ENCODE measurements around the gene SCAMP1.
"Not testable (repeated sequence)": the region's sequence is repeated elsewhere in the genome, so short reads cannot be mapped to it uniquely, and the experiment has no call there.

Gene SCAMP1, protein sequence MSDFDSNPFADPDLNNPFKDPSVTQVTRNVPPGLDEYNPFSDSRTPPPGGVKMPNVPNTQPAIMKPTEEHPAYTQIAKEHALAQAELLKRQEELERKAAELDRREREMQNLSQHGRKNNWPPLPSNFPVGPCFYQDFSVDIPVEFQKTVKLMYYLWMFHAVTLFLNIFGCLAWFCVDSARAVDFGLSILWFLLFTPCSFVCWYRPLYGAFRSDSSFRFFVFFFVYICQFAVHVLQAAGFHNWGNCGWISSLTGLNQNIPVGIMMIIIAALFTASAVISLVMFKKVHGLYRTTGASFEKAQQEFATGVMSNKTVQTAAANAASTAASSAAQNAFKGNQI

GRCh38 chr5:78359831-78360673, at the start of gene SCAMP1:
SCAMP1 (plus strand) TSS chr5:78360617; CDS start chr5:78360672, 55 bp downstream.
- peak; percentile 80 to 86 for DNase-seq (ENCODE audit: low read depth in 2 of 2)

DNA sequence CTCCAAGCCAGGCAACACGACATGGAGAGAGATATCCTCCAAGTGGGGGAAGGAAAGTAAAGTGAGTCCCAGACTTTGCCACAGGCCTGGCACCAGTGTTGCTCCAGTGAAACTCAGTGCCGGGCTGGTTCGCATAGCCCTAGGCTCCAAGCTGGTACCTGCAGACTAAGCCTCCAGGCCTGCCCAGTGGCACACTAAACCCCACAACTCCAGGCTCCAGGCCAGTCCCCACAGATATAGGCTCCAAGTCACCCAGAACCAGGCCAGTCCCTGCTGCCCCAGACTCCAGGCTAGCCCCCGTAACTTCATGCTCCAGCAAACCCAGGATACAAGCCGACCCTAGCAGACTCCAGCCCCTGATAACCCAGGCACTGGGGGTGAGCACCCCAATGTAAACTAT, 42.9 kb upstream of the SCAMP1 start:
- no peak for DNase-seq (ENCODE audit: low read depth in 2 of 2)

DNA sequence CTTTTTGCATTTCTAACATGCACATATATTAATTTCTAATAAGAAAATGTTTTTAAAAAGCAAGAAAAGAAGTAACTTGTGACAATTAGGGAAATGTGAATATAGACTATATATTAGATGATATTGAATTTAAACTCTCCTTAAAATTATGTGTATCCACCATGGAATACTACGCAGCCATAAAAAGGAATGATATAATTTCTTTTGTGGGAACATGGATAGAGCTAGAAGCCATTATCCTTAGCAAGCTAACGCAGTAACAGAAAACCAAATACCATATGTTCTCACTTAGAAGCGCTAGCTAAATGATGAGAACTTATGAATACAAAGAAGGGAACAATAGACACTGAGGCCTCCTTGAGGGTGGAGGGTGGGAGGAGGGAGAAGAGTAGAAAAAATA, 42.1 kb upstream of the SCAMP1 start:
- no peak for DNase-seq (ENCODE audit: low read depth in 2 of 2)

- no peak for DNase-seq (ENCODE audit: low read depth in 2 of 2)
Observed at GRCh38 chr5:78320401-78320800, 40.0 kb upstream of the SCAMP1 start.

DNA sequence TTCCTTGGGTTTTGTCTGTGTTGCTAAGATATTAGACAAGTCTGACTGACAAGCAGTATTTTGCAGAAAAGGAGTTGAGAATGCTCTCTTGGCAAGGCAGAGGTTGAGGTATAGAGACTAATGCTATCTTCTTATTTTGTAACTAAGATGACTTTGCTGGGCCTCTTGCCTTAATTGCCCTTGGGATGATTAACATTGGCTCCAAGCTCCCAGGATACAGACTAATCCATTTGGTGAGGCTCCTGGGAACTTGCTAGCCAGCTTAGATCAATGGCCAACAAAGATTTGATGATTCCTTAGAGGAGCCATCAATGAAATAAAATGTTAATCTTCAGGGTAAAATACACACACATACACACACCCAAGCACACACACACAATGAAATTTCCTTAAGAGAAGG, 37.2 kb upstream of the SCAMP1 start:
- DNase-seq (ENCODE audit: low read depth in 2 of 2) = no peak

DNA sequence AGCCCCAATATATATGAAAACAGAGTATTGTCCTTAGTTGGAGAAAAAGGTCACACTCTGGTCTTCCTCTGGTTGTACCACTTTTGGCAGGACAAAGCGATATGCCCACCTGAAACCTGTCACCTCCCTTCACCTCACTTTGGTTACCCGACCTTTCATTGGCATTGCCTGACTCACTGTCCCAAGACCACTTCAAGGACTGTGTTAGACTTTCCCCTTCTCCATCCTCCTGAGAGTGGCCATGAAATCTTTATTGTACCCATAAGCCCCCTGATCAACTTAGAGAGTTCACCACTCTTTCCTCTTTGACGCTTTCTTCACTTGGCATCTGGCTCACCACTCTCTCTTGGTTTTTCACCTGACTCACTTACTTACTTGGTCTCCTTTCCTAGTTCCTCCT, 33.5 kb upstream of the SCAMP1 start:
- no peak for DNase-seq (ENCODE audit: low read depth in 2 of 2)

DNA sequence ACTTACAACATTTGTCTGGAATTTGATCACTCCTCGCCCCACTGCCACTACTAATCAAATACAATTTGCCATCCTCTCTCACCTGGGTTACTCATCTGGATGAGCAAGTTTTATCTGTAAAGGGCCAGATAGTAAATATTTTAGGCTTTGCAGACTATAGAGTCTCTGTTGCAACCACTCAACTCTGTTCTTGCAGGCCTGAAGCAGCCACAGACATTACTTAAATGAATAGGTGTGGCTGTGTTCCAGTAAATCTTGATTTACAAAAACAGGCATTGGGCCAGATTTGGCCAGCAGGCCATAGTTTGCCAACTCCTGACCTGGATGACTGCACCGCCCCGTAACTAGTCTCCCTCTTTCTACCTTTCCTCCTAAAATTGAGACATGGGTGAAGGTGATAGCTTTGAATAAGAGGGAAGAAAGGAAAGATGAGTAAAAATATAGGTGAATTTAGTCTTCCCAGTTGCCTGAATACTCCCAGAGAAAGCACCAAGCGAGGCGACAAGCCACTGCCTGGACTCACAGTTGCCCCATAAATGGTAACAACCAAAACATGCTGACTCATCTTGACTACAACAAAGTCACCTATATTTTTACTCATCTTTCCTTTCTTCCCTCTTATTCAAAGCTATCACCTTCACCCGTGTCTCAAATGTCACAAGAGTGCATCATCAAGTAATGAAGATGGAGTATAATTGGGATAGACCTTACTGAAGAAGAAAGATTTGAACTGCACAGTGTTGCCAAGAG, 32.5 kb upstream of the SCAMP1 start:
- no peak for DNase-seq (ENCODE audit: low read depth in 2 of 2)

GRCh38 chr5:78328585-78329173, 31.7 kb upstream of the SCAMP1 start:
- no peak for DNase-seq (ENCODE audit: low read depth in 2 of 2)

DNA sequence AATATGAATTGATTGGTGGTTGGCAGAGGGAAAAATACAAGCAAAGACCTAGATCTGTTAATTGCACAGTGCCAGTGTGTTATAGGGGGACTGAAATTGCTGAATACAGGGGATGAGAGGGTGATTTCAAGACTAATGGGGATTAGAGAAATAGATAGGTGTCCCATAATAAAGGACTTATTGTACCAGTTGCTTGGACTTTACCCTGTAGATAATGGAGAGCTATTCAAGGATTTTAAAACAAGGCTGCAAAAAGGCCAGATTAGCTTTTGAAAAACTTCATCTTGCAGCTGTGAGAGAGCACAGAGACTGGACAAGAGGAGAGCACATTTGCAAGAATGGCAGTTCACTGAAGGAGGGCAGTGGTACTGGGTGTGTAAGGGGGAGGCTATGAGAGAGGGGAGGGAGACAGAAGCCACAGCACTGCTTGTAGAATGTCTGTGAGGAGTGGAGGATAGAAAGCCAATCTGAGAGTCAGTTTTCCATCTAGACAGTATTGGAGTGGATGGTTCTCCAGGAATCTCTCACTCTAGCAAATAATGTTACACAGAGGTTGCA, 28.8 kb upstream of the SCAMP1 start:
- DNase-seq (ENCODE audit: low read depth in 2 of 2) = no peak

DNA sequence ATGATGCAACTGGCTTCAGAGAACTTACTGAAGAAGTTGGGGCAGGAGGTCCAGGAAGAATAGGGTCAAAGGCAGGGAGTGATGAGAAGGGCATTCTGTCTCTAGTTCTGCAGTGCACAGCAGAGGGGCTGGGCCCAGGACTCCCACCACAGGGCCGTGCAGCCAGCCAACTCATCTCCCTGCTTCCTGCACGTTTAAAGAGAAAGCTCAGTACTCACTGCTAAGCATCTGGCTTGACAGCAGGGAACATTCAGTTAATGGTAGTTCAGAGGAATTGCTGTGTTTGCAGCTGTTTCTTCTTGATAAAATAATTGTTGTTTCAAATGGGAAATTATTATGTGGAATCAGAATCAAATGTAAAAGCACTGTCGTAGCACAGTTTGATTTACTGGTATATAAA, 25.6 kb upstream of the SCAMP1 start:
- no peak for DNase-seq (ENCODE audit: low read depth in 2 of 2)

- no peak for DNase-seq (ENCODE audit: low read depth in 2 of 2)
Observed at GRCh38 chr5:78335976-78336375, 24.4 kb upstream of the SCAMP1 start.

GRCh38 chr5:78336698-78337097, 23.7 kb upstream of the SCAMP1 start:
- DNase-seq (ENCODE audit: low read depth in 2 of 2) = no peak

- no peak for DNase-seq (ENCODE audit: low read depth in 2 of 2)
Observed at GRCh38 chr5:78339617-78340436, 20.6 kb upstream of the SCAMP1 start.

GRCh38 chr5:78341440-78341839, 19.0 kb upstream of the SCAMP1 start:
- DNase-seq (ENCODE audit: low read depth in 2 of 2) = no peak

DNA sequence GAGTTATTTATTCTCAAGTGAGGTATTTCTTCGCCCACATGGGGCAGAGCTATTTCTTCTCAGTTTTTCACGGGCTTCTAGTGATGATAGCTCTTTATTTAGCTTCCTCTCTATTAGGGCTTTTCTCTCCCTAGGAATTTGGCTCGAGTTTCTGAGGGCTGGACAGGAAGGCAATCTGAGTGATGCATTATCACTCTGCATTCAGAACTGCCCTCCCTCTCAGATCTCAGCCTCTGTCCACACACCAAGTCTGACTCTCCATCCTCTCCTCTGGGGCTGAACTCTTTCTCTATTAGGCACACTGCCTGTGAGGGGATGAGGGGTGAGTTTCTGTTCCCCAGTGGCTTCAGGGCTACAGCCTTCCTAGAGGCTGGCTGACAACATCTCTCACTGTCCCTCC, 14.9 kb upstream of the SCAMP1 start:
- no peak for DNase-seq (ENCODE audit: low read depth in 2 of 2)

DNA sequence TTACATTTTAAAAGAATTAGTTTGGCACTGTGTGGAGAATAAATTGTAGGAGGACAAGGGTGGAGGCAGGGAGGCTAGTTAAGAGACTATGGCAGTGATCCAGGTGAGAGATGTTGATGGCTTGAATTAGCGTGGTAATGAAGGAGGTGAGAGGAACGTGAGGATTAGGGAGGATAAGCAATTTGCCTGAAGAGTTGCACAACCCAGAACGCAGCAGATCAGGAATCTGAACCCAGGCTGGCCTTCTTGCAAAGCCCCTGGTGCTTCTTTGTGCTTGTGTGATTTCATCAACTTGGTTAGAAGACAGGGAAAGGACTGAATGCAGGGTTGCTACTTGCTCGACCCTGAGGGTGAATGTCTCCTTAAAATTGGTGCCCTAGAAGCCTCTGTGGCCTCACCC, 6.9 kb upstream of the SCAMP1 start:
- DNase-seq (ENCODE audit: low read depth in 2 of 2) = no peak

GRCh38 chr5:78354066-78354670, 6.2 kb upstream of the SCAMP1 start:
- DNase-seq (ENCODE audit: low read depth in 2 of 2) = no peak

DNA sequence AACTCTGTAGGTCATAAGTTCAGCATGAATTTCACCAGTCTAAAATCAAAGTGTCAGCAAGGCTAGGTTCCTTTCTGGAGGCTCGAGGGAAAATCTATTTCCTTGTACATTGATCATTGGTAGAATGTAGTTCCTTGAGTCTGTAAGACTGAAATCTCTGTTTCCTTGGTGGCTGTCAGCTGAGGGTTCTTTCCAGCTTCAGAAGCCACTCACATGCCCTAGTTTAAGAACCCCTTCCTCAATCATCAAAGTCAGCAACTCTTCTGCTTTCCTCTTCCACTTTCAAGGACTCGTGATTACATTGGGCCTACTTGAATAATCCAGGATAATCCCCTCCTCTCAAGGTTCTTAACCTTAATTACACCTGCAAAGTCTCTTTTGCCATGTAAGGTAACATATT, 4.9 kb upstream of the SCAMP1 start:
- DNase-seq (ENCODE audit: low read depth in 2 of 2) = no peak

DNA sequence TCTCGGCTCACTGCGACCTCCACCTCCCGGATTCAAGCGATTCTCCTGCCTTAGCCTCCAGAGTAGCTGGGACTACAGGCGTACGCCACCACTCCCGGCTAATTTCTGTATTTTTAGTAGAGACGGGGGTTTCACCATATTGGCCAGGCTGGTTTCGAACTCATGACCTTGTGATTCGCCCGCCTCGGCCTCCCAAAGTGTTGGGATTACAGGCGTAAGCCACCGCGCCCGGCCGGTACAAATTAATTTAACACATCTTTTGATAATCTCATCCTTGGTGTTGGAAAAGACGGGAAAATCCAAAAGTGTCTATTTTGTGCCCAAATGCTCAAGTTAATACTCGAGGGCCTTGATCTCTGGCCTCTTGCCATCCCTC, 974 bp upstream of the SCAMP1 start:
- not testable (repeated sequence) for DNase-seq (ENCODE audit: low read depth in 2 of 2)

- no peak for DNase-seq (ENCODE audit: low read depth in 2 of 2)
Observed at GRCh38 chr5:78360674-78360923, 182 bp downstream of the SCAMP1 start.

Measured in stimulated activated CD8-positive, alpha-beta memory T cell treated with anti-CD3 and anti-CD28 coated beads, Interleukin-15, amount 100 ng/mL, for 4 hours (primary cell).